Gastroesophageal sphincter (tissue), 3 donors: ENCODE measurements around the gene MXI1.

Source experiments
- CTCF ChIP-seq, 4 experiments: fragments of 200-600 bp in 2 of 4; fragments of 450-650 bp in 2 of 4; sonication (generic) in 1 of 4; IDR thresholded peaks; one replicate each; pipeline ENCODE4 v1.5.1; 2017 to 2019; ENCODE audit warnings: antibody characterized with exemption in 4 of 4, mild to moderate bottlenecking in 2 of 4, moderate library complexity in 2 of 4
- POLR2A ChIP-seq, 2 donors: fragments of 450-650 bp; IDR thresholded peaks; one replicate each; pipeline ENCODE4 v1.6.1; 2017; ENCODE audit warnings: antibody characterized with exemption in 2 of 2, mild to moderate bottlenecking in 2 of 2, moderate library complexity in 1 of 2

- TF ChIP-seq CTCF (IDR thresholded peaks at IDR 0.05) (no peak), POLR2A (IDR thresholded peaks at IDR 0.05) (no peak)
Observed at GRCh38 chr10:110303681-110304080, 96.3 kb downstream of the MXI1 start.
